ENCODE results near the gene STUB1.

- TF ChIP-seq REST (IDR thresholded peaks at IDR 0.05) (no peak), CTCF (IDR thresholded peaks at IDR 0.05; ENCODE audit: low read depth, low read length, missing input control) (no peak), JUND (IDR thresholded peaks at IDR 0.05) (no peak), MAX (IDR thresholded peaks at IDR 0.05) (no peak)
Measured at GRCh38 chr16:703406-703805, 23.2 kb downstream of the STUB1 start.

Data from liver (tissue), 3 donors.